ENCODE results near the gene PCED1A. TPM values are rescaled to one million over a fixed set of nuclear protein-coding genes. Genes with fewer than 3 reads are reported as not detected.
A peak's percentile ranks its signal among the peaks of the same experiment; 100 is the strongest.
"Not testable (repeated sequence)": the region's sequence is repeated elsewhere in the genome, so short reads cannot be mapped to it uniquely, and the experiment has no call there.

The PCED1A gene
- total and polyA plus RNA-seq, 9 of the 15 experiments (the other 6 are each of a cell fraction or from before 2014, with no cell fraction given): 1.5 to 11.5 (median 5.9) TPM

- H3K4me3 ChIP-seq: no peak overlapping the region
- no peak overlapping the region for H3K9ac ChIP-seq (ENCODE audit: insufficient read depth in 1 of 2, low read depth in 2 of 2, low read length in 2 of 2)
- no peak for DNase-seq (ENCODE audit: extremely low read depth in 1 of 4, low spot score in 3 of 4)
- H3K36me3 ChIP-seq (ENCODE audit: control insufficient read depth, insufficient read depth, low read length): no peaks in the 10 kb centered on the region
- 0 out of 2 replicates have a peak, but pooled peaks cover 2% of the 10 kb centered on the region for H3K9me3 ChIP-seq (replicated peaks; ENCODE audit: control insufficient read depth, insufficient read depth, low read depth, low read length)
- H2AFZ ChIP-seq (ENCODE audit: low read depth, low read length): no peak overlapping the region
- H3K4me1 ChIP-seq (replicated peaks in 1 of 2; ENCODE audit: control insufficient read depth in 2 of 2, insufficient read depth in 2 of 2, low read length in 2 of 2): peaks cover 0 to 18% of the 10 kb centered on the region in 2 experiments; a peak in 3 of 5 replicates
- TF ChIP-seq PHF8 (IDR thresholded peaks at IDR 0.05; ENCODE audit: borderline replicate concordance, low read length) (no peak), RBM25 (IDR thresholded peaks at IDR 0.05; ENCODE audit: low read depth, low read length, severe bottlenecking) (peak; percentile 77)
- ChIA-PET POLR2A (interaction anchor here (1.3 kb wide), 1 partner anchor 10 kb away, joined by 3 read pairs; no protein-coding TSS in a partner anchor), CTCF (ENCODE audit: low intra/inter-chr PET ratio) (no interaction called here)
- no peak overlapping the region for H3K4me2 ChIP-seq (ENCODE audit: insufficient read depth, low read length)
- no peaks in the 10 kb centered on the region for H3K79me2 ChIP-seq (ENCODE audit: control insufficient read depth, insufficient read depth, low read length)
- no peak overlapping the region for H3K27ac ChIP-seq (ENCODE audit: extremely low read depth, low read depth, low read length)
- no TSS peak for BruUV-seq (replicated peaks)
- intact Hi-C loops (cut with micrococcal nuclease) (no loop called here), in situ Hi-C loops (cut with MboI) (no loop called here)
- no peaks in the 10 kb centered on the region for H3K27me3 ChIP-seq (ENCODE audit: control insufficient read depth in 2 of 2, insufficient read depth in 2 of 2, low read length in 2 of 2)
- ATAC-seq: no peak
- no peaks in the 10 kb centered on the region for H3K9me1 ChIP-seq (ENCODE audit: control insufficient read depth, insufficient read depth, low read length)
- H4K20me1 ChIP-seq (replicated peaks; ENCODE audit: control insufficient read depth, insufficient read depth, low read length): no peaks in the 10 kb centered on the region
- 19% methylated on average over 3 of the region's 3 CpGs for WGBS (ENCODE audit: insufficient coverage, low coverage, missing lambda C conversion rate)
- no peak for FAIRE-seq
Measured at GRCh38 chr20:2812189-2812588, 28.3 kb downstream of the PCED1A start.

- FAIRE-seq: no peak
- WGBS (ENCODE audit: insufficient coverage, low coverage, missing lambda C conversion rate): 40% methylated on average over 10 of the region's 10 CpGs
- ChIA-PET POLR2A (interaction anchor here (0.8 to 1.0 kb wide), 2 partner anchors 9 to 10 kb away, joined by 3 to 4 read pairs; no protein-coding TSS in a partner anchor), CTCF (ENCODE audit: low intra/inter-chr PET ratio) (no interaction called here)
- DNase-seq (ENCODE audit: extremely low read depth in 1 of 4, low spot score in 3 of 4): no peak
- H2AFZ ChIP-seq (ENCODE audit: low read depth, low read length): no peak overlapping the region
- intact Hi-C loops (cut with micrococcal nuclease): no loop called here
- peaks cover 0 to 12% of the 10 kb centered on the region in 2 experiments; a peak in 2 of 5 replicates for H3K27me3 ChIP-seq (ENCODE audit: control insufficient read depth in 2 of 2, insufficient read depth in 2 of 2, low read length in 2 of 2)
- no peaks in the 10 kb centered on the region for H4K20me1 ChIP-seq (replicated peaks; ENCODE audit: control insufficient read depth, insufficient read depth, low read length)
- H3K4me3 ChIP-seq: no peak overlapping the region
- no TSS peak for BruUV-seq (replicated peaks)
- H3K9me1 ChIP-seq (ENCODE audit: control insufficient read depth, insufficient read depth, low read length): no peaks in the 10 kb centered on the region
- in situ Hi-C loops (cut with MboI): no loop called here
- no peaks in the 10 kb centered on the region for H3K36me3 ChIP-seq (ENCODE audit: control insufficient read depth, insufficient read depth, low read length)
- peaks cover 2 to 18% of the 10 kb centered on the region in 2 experiments; a peak in 4 of 5 replicates for H3K4me1 ChIP-seq (replicated peaks in 1 of 2; ENCODE audit: control insufficient read depth in 2 of 2, insufficient read depth in 2 of 2, low read length in 2 of 2)
- H3K27ac ChIP-seq (ENCODE audit: extremely low read depth, low read depth, low read length): no peak overlapping the region
- no peaks in the 10 kb centered on the region for H3K79me2 ChIP-seq (ENCODE audit: control insufficient read depth, insufficient read depth, low read length)
- 0 out of 2 replicates have a peak, but pooled peaks cover 2% of the 10 kb centered on the region for H3K9me3 ChIP-seq (replicated peaks; ENCODE audit: control insufficient read depth, insufficient read depth, low read depth, low read length)
- H3K9ac ChIP-seq (ENCODE audit: insufficient read depth in 1 of 2, low read depth in 2 of 2, low read length in 2 of 2): no peak overlapping the region
- ATAC-seq: no peak
- TF ChIP-seq TCF15 (CRISPR knock-in tag; IDR thresholded peaks at IDR 0.05): no peak
- 0 out of 2 replicates have a peak, but pooled peaks have one; percentile 18 for TF ChIP-seq ZBTB33 (CRISPR knock-in tag; IDR thresholded peaks at IDR 0.05)
- H3K4me2 ChIP-seq (ENCODE audit: insufficient read depth, low read length): no peak overlapping the region; the same call in 1 of the 2 replicates
Measured at GRCh38 chr20:2809690-2810089, 30.8 kb downstream of the PCED1A start.

GRCh38 chr20:2807929-2808328 is 32.5 kb downstream of the PCED1A start:
- intact Hi-C loops (cut with micrococcal nuclease); in situ Hi-C loops (cut with MboI); FAIRE-seq: not testable (repeated sequence)

More at GRCh38 chr20:2807929-2808328, 32.5 kb downstream of the PCED1A start:
- H3K79me2 ChIP-seq (ENCODE audit: control insufficient read depth, insufficient read depth, low read length); H3K4me3 ChIP-seq; ATAC-seq; H3K36me3 ChIP-seq (ENCODE audit: control insufficient read depth, insufficient read depth, low read length); H3K9me1 ChIP-seq (ENCODE audit: control insufficient read depth, insufficient read depth, low read length); DNase-seq (ENCODE audit: extremely low read depth in 1 of 4, low spot score in 3 of 4); BruUV-seq (replicated peaks); H3K9me3 ChIP-seq (replicated peaks; ENCODE audit: control insufficient read depth, insufficient read depth, low read depth, low read length); CTCF ChIA-PET (ENCODE audit: low intra/inter-chr PET ratio); H4K20me1 ChIP-seq (replicated peaks; ENCODE audit: control insufficient read depth, insufficient read depth, low read length); H2AFZ ChIP-seq (ENCODE audit: low read depth, low read length); H3K27ac ChIP-seq (ENCODE audit: extremely low read depth, low read depth, low read length); H3K9ac ChIP-seq (ENCODE audit: insufficient read depth in 1 of 2, low read depth in 2 of 2, low read length in 2 of 2); H3K4me2 ChIP-seq (ENCODE audit: insufficient read depth, low read length): not testable (repeated sequence)
- Histone ChIP-seq H3K4me1 (replicated peaks in 1 of 2; ENCODE audit: control insufficient read depth in 2 of 2, insufficient read depth in 2 of 2, low read length in 2 of 2) (peaks cover 4 to 18% of the 10 kb centered on the region in 2 experiments; a peak in 4 of 5 replicates), H3K27me3 (ENCODE audit: control insufficient read depth in 2 of 2, insufficient read depth in 2 of 2, low read length in 2 of 2) (peaks cover 0 to 12% of the 10 kb centered on the region in 2 experiments; a peak in 2 of 5 replicates)
- WGBS (ENCODE audit: insufficient coverage, low coverage, missing lambda C conversion rate): 41% methylated on average over 3 of the region's 9 CpGs
- POLR2A ChIA-PET: interaction anchor here (0.6 to 1.1 kb wide), 2 partner anchors 14 to 118 kb away, joined by 3 to 4 read pairs; no protein-coding TSS in a partner anchor
